ENCODE measurements around the gene OGFOD3. TPM values are rescaled to one million over a fixed set of nuclear protein-coding genes. Genes with fewer than 3 reads are reported as not detected.

The OGFOD3 gene
- total and polyA plus RNA-seq, 9 of the 15 experiments (the other 6 are each of a cell fraction or from before 2014, with no cell fraction given), result 0.69 to 44.7 (median 18.9) TPM

- TF ChIP-seq UBTF (IDR thresholded peaks at IDR 0.05; ENCODE audit: borderline replicate concordance in 1 of 2, low read depth in 2 of 2, low read length in 2 of 2) (0 out of 4 replicates have a peak, but pooled peaks of 1 of the 2 experiments have one; percentile 63), ZNF407 (IDR thresholded peaks at IDR 0.05; ENCODE audit: low read depth) (no peak), POU5F1 (IDR thresholded peaks at IDR 0.05; ENCODE audit: borderline replicate concordance, low read depth, low read length, partially characterized antibody) (no peak), ATF4 (CRISPR knock-in tag; IDR thresholded peaks at IDR 0.05) (peak; percentile 56), RBBP5 (IDR thresholded peaks at IDR 0.05; ENCODE audit: borderline replicate concordance, insufficient read depth, low read length, poor library complexity, severe bottlenecking) (peak; percentile 75), BACH1 (tag; IDR thresholded peaks at IDR 0.05) (no peak), RREB1 (CRISPR knock-in tag; IDR thresholded peaks at IDR 0.05) (peak; percentile 78; the same call in 1 of the 2 replicates)
Observed at GRCh38 chr17:82458179-82458884, 39.9 kb upstream of the OGFOD3 start, which contains the start of gene NARF (continued).
